HG02884 (cell line): ENCODE data around the gene OPCML.

Experiments
- ATAC-seq: cut with Tn5 transposase; IDR thresholded peaks from one replicate; pipeline ENCODE4 v1.9.1; 2021; ENCODE audit warnings: mild to moderate bottlenecking, moderate library complexity; ENCODE audit not compliant: unreplicated experiment

Gene OPCML

DNA sequence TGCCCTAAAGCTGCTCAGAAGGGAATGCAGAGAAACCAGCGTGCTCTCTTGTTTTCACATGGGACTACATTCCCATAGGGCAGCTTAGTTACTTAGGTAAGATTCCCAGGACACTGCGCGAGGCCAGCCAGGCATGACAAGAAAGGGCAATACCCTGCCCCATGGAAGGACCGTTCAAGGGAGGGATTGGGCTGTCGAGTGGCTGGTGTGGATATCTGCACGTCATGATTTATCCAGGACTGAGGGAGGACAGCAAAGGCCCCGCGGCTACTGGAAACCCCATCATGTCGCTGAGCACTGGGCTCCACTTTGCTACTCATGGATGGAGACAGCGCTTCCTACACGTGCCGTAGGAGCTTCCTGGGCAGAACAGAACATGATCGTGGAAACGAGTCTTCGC is 169.4 kb downstream of the OPCML start:
- no peak for ATAC-seq

DNA sequence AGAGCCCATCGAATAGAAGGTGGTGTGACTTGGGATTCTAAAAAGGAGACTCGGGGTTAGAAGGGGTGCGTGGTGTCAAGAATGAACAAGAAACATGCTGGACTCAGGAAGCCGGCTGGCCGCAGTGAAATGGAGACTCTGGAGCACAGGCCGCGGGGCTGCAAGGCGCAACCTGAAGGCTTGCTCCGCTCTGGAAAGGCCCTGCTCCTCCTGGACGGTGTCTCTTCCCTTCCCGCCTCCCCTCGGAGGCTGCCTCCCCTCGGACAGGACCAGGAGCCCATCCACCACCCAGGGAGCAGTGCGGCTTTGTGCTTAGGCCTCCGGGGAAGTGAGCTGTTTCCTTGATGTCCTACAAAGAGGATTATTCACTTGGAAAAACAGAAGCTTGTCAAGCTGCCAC is 170.1 kb downstream of the OPCML start:
- no peak for ATAC-seq

DNA sequence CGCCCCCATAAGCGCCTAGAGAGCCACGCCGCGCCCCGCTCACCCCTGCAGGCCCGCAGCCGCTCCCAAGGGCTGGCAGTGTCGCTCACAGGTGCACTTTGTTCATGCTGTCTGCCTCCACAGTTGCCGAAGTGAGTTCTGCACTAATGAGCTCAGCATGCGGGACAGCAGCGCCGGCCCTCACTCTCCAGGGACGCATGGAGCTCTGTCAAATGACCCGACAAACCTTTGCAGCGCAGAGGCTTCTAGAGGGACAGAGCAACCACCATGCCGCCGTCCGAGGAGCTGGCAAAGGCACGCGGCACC is 170.7 kb downstream of the OPCML start:
- ATAC-seq, result no peak

DNA sequence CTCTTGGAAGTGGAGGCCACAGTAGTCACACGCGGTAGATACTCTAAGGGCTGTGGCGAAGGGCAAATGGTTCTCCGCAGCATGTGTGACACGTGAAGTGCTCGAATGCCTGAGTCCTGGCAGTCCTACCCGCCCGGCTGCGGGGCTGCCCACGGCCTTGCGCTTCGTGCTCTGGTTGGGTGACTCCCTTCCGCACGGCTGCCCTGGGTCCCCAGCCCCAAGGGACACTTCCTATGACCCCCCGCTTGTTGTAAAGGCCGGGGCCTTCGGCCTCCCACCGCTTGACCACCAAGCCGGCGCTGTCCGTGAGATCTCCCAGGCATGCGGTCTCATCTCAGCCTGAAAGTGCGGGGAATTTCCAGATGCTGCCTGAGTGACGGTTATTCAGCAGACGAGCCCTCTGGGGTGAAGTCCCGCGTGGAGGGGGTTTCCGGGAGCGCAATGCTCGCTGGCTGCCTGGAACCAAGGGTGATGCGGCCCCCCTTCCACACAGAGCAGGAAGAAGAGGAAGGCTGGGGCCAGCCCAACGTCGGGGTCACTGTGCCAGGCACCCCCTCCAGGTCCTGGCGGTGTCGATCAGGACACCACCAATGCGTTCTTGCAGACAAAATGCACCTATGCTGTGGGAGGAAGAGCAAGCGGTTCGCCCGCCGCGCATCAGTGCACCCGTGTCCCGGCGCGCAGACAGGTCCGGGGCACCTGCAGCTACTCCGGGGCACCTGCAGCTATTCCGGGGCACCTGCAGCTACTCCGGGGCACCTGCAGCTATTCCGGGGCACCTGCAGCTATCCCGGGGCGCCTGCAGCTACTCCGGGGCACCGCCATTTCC is 171.2 kb downstream of the OPCML start:
- ATAC-seq, result no peak

DNA sequence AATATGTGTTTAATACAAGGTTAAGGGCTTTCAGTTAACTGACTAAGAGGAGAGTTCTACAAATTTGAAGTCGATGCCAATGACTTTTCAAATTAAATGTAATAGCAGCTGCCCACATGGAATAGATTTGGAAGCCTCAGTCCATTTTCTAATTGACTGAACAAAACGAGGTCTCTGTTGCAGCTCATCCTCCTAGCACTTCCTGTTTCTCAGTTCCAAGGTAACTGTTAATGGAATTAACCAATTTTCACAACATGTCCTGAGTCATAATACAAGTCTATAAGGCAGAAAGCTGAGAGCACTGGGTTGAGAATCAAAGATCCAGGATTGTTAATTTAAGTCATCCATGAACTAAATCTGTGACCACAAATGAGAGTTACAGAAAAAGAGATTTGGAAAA is 177.2 kb downstream of the OPCML start:
- no peak for ATAC-seq

DNA sequence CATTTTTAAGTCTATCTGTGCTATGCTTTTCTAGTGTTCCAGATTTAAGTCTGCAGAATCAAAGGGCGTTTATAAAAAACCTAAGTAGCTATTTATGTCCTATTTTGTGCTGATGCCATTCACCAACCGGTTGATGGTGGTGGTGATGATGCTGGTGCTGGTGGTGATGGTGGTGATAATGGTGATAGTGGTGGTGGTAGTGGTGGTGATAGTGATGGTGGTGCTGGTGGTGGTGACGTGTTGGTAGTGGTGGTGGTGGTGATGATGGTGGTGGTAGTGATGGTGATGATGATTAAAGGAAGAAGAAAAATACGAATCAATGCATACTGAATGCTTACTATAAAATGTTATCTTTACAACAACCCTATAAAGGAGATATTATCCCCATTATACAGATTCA is 178.2 kb downstream of the OPCML start:
- no peak for ATAC-seq

DNA sequence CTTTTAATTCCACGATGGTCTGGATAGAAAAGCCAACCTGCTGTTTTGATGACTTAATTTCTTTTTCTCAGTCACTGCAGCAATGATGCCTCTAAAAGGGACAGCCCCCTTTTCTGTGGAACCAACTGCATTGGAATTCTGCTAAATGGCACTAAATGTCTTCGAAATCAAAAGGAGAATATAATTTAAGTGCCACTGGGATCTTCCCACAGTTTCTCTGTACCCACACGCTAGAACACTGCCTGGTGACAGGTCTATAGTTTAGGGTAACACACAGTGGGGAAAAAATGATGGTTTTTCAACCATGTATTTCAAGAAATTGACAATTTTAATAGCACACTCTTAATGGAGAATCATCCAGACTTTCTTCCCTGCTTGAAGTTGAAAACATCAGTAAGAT is 182.3 kb downstream of the OPCML start:
- ATAC-seq, result no peak

DNA sequence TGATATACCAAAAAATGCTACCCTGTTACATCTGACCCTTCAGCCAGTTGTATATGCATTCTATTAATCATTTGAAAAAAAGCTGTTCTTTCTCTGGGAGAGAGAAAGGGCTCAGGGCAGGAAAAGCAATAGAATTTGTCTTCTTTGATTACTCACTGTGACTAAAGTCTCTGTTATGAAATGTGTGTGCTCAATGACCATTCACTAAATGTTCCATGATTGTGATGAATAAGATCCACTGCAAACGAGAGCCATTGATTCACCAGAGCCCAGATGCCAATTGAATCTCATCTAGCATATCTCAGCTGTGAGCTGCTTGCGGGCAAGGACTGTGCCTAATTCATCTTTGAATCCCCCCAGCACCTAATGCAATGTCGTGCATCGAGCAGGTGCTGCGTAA is 184.3 kb downstream of the OPCML start:
- ATAC-seq, result no peak

DNA sequence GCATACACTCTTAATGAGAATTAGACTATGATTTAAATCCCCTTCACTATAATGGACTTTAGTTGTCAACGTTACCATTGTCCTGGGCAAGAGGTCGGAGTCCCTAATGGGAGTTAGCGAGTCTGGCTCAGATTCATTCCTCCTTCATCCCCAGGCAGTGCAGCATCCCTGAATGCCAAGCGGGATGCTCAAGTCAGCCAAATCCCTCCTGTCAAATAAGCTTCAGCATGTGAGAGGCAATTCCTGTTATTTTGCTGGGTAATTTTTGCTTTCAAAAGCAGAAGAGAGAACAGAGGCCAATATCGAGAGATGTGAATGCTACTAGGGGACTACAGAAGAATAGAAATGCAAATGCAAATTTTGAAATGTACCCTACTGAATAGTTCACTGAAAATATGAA is 186.2 kb downstream of the OPCML start:
- ATAC-seq, result no peak

DNA sequence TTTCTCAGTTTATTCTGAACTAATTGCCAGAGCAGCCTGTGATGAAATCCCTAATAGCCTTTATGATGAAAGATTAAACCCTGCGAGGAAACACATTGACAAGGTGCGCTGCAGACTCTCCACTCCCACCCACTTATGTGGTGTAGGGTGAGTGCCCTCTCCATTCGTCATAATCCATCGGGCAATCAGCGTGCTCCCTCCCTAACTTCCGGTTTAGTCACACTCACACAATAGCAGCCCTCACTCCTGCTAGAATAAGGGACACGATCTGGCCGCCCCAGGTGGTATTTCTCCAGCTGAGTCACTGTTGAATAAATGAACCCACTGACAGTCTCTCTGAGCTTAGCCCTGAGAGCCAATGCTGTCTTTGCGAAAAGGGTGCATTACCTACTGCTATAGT is 188.3 kb downstream of the OPCML start:
- ATAC-seq, result no peak

DNA sequence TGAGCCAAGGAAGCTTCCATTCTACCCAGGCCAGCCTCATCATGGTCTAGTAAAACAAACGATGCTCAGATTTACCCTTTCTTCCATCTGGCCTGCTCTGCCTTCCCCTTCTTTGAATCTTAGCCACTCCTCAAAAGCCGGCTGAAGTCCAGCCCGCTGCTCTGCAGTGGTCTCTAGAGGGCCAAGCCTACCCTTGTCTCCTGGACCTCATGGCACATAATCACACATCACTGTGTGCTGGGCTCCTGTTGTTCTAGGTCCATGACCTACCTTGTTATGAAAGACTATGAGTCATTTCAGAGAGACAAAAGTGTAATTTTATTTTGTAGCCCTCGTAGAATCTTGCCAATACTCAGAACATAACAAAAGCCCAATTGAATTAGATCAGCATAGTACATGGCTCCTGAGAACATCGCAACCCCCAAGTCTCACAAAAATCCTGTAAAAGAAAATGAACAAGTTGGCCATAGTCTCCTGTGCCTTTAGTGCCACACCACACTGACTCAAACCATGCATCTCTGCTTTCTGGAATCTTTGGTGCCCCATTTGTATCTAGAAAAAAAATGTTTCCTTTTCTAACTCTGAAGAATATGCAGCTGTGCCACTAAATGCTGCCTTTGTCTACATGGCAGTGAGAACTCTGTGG is 192.7 kb downstream of the OPCML start:
- no peak for ATAC-seq

DNA sequence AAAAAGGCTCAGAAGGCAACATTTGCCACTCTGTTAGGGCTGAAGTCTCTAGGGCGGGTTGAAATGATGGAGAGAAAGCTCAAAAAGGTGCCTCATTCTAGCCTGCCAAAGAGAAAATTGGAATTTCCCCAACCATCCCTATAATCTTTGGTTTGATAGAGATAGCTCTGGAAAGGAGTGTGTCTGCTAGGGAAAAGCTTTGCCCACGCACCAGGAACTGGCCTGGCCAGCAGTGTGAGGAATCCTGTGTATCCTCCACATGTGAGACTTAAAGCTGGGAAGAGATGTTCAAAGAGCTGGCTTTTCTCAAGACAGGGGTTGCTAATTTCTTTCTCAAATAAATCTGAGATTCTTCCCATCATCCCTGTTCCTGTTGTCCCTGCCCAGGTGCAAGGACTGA is 193.7 kb downstream of the OPCML start:
- no peak for ATAC-seq

DNA sequence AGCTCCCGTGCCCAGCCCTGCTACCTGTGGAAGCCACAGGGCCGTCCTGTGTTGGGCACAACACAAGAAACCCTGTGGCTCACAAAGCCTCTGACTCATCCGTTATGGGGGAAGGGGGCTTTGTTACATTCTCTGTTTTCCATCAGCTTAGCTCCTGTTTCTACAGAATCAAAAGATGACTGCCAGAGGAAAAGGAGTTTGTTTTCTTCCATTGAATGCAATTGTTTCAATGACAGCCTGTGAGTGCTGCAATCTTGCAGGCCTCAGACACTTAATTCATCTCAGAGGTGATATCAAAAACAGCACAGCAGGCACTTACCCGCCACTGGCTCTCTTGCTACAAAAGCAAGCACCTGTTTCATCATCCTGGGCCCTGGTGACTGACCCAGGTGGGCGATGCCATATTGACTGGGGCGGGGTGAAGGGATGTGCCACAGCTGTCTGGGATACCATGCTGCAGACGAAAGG is 194.3 kb downstream of the OPCML start:
- no peak for ATAC-seq

DNA sequence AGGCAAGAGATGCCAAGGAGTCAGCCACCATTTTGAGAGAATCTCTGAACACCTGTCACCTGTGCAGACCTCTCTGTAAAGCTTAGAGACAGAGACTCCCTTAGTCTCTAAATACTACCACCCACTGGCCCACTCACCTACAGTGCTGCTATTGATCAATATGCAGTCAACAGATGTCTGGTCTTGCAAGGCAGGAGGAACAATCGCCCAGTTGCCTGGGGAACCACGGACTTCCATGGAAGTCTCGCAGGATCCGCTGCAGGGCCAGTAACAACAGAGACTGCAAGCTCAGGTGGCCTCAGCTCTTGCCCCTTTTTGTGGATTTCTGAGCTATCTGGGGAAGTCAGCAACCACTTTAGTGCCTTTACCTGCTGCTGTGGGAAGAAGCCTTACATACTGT is 195.1 kb downstream of the OPCML start:
- ATAC-seq, result no peak

DNA sequence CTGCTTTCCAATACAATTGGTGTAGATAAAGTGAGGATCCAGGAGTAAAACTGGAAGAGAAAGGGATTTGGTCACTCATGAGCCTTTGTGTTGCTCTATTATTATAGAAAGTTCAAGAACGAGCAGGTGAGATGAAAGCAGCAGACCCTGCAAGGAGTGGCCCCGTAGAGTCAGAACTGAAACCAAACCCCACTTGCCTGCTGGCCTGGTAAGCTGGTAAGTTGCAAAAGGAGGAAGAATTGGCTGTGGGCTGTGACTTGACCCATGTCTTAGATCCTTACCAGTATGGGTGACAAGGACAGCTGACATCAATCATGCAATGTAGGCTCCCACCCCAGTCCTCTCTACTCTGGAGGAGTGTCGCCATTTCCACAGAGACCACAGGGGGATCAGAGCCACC is 201.3 kb downstream of the OPCML start:
- no peak for ATAC-seq

DNA sequence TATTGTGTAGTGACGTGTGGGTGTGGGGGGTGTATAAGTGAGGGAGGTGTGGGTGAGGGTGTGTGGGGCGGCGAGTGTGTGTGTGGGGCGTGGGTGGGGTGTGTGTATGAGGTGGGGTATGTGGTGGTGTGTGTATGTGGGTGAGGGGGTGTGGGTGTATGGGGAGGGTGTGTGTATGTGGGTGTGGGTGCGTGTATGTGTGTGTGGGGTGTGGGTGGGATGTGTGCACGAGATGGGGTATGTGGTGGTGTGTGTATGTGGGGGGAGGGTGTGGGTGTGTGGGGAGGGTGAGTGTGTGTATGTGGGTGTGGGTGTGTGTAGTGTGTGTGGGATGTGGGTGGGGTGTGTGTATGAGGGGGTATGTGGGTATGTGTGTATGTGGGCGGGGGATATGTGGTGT is 205.5 kb downstream of the OPCML start:
- ATAC-seq, result no peak

DNA sequence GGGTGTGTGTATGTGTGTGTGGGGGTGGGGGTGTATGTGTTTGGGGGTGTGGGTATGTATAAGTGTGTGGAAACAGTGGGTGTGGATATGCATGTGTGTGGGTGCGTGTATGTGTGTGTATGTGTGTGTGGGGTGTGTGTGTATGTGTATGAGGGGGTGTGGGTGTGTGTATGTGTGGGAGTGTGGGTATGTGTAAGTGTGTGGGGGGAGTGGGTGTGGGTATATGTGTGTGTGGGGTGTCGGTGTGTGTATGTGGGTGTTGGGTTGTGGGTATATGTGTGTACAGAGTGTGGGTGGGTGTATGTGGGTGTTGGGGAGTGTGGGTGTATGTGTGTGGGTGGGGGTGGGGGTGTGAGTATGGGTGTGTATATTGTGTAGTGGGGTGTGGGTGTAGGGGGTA is 206.0 kb downstream of the OPCML start:
- no peak for ATAC-seq

DNA sequence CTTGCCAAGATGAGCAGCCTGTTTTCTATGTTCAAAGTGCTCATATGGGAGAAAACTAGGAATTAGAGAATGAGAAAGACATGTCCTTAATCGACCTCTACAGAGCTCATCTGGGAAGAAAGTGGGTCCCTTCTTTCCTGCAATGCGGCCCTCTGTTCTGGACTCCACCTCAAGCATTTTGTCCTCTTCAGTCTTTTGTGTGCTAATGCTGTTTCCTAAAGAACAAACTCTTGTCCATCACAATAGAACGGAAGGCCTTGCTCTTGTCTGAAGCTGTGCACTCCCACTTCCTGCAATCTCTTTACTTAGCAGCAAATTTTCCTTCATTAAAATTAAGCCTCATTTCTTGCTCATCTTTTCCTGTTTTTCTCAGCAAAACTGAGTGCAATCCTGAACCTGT is 206.6 kb downstream of the OPCML start:
- no peak for ATAC-seq

DNA sequence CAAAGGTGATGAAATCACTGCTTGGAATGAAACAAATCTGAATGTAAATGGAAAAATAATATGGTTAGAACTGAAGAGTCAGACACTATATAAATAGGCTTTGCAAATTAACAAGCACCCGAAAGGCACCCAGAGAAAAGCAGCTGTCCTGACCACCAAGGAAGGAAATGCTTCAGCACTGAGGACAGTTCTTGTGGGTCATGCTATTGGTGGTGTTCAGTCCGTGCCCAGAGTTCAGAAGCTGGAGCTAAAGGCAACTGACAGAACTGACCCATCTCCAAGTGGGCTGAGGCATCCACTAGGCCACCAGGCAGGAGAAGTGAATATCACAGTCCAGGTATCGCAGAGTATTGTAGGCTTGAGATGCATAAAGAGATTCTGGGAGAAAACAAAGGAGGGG is 208.9 kb downstream of the OPCML start:
- ATAC-seq, result no peak

DNA sequence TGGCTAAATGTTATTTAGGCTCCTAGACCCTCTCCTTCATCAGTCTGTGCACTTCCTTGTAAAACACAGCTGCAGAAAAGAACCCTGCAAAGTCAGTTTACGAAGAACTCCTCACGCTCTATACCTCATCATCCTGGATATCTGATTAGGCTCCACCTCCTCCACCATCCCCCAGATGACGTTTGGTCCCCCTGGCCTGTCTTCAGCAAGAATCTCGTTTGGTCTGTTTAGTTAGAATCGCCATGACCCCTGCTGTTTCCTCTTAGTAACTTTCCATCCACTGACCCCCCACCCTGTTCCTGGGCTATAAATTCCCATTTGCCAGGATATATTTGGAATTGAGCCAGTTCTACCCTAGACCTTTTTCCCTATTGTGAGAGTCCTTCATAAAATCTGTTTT is 214.1 kb downstream of the OPCML start:
- ATAC-seq, result no peak

DNA sequence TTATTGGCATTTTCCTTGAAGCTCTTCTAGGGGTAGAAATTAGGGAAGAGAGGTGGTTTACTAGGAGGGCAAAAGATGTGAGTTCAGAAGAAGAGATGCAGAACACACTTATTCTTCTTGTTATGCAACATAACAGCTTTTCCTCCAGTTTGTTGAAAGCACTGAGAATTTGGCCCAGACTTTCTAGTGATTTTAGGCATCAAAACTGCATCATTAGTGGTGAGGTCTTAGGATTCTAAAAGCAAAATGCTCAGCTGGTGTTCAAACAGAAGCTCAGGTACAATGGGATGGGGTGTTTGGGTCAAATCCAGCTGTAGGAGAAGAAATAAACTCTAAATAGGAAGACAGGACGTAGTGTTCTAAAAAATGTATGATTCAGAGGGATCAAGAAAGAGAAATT is 221.1 kb downstream of the OPCML start:
- ATAC-seq, result no peak

DNA sequence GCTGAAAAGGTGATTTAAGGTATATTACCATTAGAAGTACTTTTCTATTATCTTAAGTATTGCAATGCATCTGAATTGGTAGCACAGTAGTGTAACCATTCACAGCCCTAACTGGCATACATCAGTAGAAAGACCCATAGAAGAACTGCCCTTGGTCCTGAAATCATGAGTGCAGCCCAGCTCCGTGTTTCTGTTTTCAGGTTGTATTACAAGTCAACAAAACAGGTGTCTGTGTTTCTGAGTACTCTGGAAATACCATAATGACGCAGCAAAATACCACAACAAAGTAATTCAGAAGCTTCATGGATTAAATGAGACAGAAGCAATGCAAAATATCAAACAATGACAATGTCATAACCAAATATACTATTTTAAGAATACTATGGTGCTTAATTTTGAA is 226.3 kb downstream of the OPCML start:
- ATAC-seq, result no peak
